ENCODE measurements around the gene ZIC2. TPM values are rescaled to one million over a fixed set of nuclear protein-coding genes. Genes with fewer than 3 reads are reported as not detected.
A peak's percentile ranks its signal among the peaks of the same experiment; 100 is the strongest.

ZIC2 gene
- total RNA-seq, 1 experiment from 2014 or later: 4.2 TPM

DNA sequence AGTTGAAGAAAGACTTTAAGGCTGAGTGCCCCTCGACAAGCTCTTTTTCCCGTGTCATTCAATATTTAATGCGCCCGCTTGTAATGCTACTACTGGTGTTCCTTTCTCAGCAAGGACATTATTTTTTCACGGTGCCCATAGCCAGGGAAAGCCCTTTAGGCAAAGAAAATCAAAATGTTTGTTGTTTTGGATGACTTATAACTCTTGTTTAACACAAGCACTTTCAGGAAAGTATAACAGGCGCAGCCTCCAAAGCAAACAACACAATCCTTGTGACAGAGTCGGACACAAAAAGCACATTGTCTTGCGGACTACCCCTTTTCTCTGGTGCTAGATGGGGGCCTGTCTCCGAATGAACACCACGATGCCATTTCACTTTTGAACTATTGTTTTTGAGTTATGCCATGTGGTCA lies 22.5 kb upstream of the ZIC2 start:
- DNase-seq (ENCODE audit: extremely low read depth, low read depth): no peak

DNA sequence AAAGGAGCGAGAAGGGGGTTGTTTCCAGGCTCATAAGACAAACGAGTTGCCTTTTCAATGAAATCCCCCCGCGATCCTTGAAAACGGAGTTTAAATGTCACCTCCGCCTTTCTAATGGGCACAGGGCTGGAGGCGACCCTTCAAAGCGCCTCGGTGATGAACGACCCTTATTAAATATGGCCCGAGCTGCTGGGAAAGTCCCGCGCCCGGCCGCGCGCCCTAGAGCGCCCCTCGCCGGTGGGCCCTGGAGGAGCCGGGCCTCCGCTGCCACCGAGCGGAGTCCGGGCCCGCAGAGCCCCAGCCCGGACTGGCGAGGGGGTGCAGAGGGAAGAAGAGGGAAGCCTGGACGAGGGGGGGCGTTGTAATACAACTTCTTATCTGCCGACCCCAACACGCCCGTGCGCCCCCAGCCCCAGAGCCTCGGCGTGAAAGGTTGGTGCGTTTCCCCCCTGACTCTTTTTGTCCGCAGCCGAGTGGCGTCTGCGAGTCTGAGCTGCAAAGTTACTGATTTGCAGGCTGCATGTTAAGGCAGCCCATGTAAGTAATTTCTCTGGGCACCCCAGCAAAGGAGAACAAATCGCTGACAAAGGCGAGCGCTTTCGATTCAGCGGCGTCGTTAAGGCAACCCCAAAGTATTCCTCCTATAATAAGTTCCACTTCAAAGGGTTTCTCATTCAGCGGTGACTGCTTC lies 21.9 kb upstream of the ZIC2 start:
- DNase-seq (ENCODE audit: extremely low read depth, low read depth): no peak

- DNase-seq (ENCODE audit: extremely low read depth, low read depth): no peak
Observed at GRCh38 chr13:99960663-99961311, 20.8 kb upstream of the ZIC2 start.

- DNase-seq (ENCODE audit: extremely low read depth, low read depth): no peak
Observed at GRCh38 chr13:99961636-99962035, 19.9 kb upstream of the ZIC2 start.

DNA sequence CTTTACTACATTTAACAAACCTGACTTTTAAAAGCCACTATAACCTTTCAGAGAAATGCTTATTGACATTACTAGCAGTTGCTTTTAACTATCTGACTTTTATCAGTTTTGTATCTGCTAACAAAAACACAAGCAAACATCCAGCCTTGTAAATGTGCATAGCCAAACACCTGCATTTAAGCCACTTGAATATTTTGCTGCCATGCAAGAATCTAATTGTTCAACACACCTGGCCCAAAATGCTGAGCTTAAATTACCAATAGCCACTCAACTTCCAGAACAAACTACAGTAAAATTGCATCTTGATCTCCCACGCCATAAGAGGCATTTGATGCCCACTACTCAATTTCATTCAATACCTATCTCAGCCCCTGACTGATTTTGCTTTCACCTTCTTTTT lies 19.3 kb upstream of the ZIC2 start:
- DNase-seq (ENCODE audit: extremely low read depth, low read depth): no peak

- DNase-seq (ENCODE audit: extremely low read depth, low read depth): no peak
Observed at GRCh38 chr13:99963816-99964339, 17.7 kb upstream of the ZIC2 start.

DNA sequence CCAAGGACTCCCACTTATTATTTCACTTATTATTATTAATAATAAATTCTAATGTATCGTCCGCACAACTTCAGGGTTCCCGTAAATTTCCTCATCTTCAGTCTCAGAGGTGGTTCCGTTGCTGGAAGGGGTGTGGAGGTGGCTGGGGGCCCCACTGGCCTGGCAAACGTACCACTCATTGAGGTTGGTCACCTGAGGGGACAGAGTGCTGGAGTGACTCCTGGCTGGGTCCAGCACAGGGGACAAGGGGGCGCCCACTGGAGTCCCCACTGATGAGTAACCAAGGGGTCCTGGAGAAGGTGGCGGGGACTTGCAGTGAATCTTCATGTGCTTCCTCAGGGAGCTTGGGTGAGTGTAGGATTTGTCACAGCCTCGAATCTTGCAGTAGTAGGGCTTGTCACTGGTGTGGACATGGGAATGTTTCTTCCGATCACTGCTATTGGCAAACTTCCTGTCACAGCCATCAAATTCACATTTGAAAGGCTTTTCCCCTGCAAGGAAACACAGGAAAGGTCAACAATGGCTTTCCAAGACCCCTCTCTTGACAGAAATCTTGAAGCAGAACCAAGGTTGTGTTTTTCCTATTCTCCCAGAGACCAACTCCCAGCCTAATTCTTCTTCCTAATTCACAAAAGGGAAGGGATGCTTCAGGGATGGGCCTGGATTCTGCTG lies 16.1 kb upstream of the ZIC2 start:
- DNase-seq (ENCODE audit: extremely low read depth, low read depth): no peak

- no peak for DNase-seq (ENCODE audit: extremely low read depth, low read depth)
Observed at GRCh38 chr13:99966064-99966805, 15.3 kb upstream of the ZIC2 start.

DNA sequence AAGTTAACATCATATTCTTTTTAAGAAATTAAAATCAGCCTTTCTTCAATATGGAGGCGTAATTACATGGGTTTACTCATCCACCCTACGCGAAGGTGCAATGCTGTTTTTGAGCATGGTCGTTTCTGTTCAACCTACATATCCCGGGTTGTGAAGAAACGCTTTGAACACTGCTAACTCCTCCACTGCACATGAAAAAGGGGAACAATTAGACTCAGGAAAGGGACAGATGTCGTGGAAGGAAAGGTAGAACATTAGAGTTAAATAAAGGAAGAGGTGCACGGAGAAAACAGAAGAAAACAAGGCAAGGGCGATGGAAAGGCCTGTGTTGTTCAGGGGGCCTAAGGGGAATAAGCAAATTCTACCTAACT lies 14.1 kb upstream of the ZIC2 start:
- no peak for DNase-seq (ENCODE audit: extremely low read depth, low read depth)

- DNase-seq (ENCODE audit: extremely low read depth, low read depth): no peak
Observed at GRCh38 chr13:99967869-99968520, 13.6 kb upstream of the ZIC2 start.

DNA sequence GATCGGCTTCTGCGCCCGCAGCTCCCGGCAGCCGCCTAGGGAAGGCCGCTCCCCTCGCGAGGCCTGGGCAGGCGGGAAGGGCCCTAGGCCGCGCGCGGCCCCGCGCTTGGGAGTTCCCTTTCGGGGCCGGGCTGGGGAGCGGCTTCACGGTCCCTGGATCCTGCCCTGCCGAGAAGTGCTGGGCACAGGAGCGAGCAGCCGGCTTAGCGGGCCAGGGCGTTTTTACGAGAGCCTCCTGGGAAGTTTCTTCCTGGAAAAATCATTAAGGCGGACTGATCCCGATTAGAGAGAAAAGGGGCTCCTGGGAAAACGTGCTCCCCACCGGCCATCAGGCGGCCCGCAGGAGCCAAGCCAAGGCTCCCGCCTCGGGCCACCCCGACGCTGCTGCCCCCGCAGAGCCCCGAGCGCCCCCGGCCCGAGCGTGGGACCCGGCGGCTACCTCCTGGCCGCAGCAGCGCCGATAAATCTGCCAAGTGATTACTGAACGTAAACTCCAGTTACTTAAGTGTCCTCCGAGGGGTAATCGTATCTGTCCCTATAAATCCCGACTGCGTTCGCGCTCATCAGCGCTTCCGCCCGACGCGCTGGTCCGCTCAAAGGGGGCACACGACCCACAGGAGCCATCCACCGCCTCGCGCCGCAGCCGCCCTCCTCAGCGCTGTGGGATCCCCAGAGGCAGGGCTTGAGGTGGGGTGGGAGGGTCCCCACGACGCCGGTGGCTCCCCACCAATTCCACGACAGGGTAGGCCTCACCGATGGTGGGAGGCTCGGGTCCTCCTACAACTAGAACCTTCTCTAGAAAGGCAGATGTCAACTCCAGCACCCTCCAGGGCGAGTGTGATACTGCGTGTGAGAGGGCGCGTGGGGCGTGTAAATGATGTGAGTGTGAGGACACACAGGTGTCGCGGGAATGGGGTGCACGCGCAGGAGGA lies 12.8 kb upstream of the ZIC2 start:
- DNase-seq (ENCODE audit: extremely low read depth, low read depth): no peak

- no peak for DNase-seq (ENCODE audit: extremely low read depth, low read depth)
Observed at GRCh38 chr13:99969453-99969918, 12.1 kb upstream of the ZIC2 start.

GRCh38 chr13:99969919-99970650 lies 11.5 kb upstream of the ZIC2 start:
- DNase-seq (ENCODE audit: extremely low read depth, low read depth): peak; percentile 66

DNA sequence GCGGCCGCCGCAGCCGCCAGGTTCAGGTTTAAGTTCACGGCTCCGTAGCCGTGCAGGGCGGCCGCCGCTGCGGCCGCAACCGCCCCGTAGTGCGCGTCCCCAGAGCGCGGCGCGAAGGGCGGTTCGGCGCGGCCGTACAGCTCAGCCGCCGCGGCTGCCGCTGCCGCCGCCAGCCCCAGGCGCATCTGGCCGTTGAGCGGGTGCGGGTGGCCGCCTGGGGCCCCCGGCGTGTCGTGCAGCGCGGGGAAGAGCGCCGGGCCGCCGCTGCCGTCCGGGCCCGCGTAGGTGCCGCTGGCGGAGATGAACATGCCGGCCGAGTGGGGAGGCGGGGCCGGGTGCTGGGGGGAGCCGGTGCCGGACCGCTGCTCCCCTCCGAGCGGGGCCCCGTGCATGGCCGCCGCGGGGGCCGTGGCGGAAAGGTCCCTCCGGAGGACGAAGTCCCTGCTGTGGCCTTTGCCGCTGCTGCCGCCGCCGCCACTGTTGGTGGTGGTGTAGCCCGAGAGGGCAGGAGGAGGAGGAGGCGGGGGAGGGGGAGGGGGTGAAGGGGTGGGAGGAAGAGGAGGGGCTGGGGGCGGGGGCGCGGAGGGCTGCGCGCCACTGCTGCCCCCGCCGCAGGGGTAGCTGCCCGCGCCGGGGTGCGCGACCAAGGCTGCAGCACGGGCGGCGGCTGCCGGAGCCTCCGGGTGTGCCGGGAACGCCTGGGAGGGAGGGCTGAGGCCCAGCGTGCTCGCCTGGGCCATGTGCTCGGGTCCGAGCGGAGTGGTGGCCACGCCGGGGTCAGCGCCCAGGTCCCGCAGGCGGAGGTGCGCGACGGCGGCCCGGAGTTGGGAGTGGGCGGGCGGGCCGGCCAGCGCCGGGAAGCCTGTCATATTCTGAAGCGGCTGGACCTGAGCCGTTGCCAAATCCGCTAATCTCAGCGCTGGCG lies 10.7 kb upstream of the ZIC2 start:
- DNase-seq (ENCODE audit: extremely low read depth, low read depth): no peak

GRCh38 chr13:99971576-99972189 lies 9.9 kb upstream of the ZIC2 start, which contains the start of gene ZIC5:
Gene ZIC5 (minus strand): TSS chr13:99971767. CDS start chr13:99971603, 164 bp downstream.
- no peak for DNase-seq (ENCODE audit: extremely low read depth, low read depth)

DNA sequence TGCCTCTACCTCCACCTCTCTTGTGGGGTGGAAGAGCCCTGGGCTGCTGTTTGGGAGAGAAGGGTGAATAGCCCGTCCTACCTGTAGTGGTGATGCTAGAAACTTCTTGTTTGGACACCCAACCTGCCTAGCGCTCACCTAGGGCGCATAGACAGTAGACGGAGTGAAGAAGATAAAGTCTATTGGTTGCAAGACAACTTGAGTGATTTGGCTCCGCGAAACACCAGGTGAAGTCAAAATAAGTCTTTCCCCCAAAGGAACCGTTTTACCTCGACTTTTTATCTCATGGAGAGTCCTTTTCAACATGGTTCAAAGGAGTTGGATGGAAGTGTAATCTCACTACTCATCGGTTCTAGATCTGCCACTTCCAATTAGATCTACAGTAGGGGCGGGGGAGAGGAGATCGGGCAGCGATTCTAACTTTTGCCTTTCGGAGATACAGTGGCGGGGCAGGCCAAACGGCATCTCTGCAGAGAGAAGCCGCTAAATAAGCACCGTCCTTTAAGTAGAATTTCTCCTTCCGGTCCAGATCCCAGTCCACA lies 9.3 kb upstream of the ZIC2 start:
- no peak for DNase-seq (ENCODE audit: extremely low read depth, low read depth)
